CD4-positive, alpha-beta T cell treated with Interleukin-21 for 1 hour (primary cell): ENCODE measurements around the gene SLC35F1.
A peak's percentile ranks its signal among the peaks of the same experiment; 100 is the strongest.
"Not testable (repeated sequence)": the region's sequence is repeated elsewhere in the genome, so short reads cannot be mapped to it uniquely, and the experiment has no call there.

Source experiments
- DNase-seq: peaks from one replicate; pipeline ENCODE4 v3.0.0-alpha.2; 2020

SLC35F1 gene

GRCh38 chr6:117928833-117929232 lies 21.8 kb downstream of the SLC35F1 start:
- no peak for DNase-seq

GRCh38 chr6:117929501-117929900 lies 22.4 kb downstream of the SLC35F1 start:
- DNase-seq: no peak

GRCh38 chr6:117930645-117931044 lies 23.6 kb downstream of the SLC35F1 start:
- DNase-seq: no peak

GRCh38 chr6:117932001-117932400 lies 24.9 kb downstream of the SLC35F1 start:
- no peak for DNase-seq

GRCh38 chr6:117932676-117933075 lies 25.6 kb downstream of the SLC35F1 start:
- no peak for DNase-seq

- no peak for DNase-seq
Measured at GRCh38 chr6:117933471-117933870, 26.4 kb downstream of the SLC35F1 start.

GRCh38 chr6:117938311-117938995 lies 31.4 kb downstream of the SLC35F1 start:
- no peak for DNase-seq

- no peak for DNase-seq
Measured at GRCh38 chr6:117947234-117947633, 40.2 kb downstream of the SLC35F1 start.

GRCh38 chr6:117951783-117952182 lies 44.7 kb downstream of the SLC35F1 start:
- DNase-seq: no peak

GRCh38 chr6:117955684-117956256 lies 48.7 kb downstream of the SLC35F1 start:
- DNase-seq: no peak

- DNase-seq: no peak
Measured at GRCh38 chr6:117956386-117956785, 49.3 kb downstream of the SLC35F1 start.

- DNase-seq: no peak
Measured at GRCh38 chr6:117958536-117958935, 51.5 kb downstream of the SLC35F1 start.

GRCh38 chr6:117960877-117961276 lies 53.8 kb downstream of the SLC35F1 start:
- no peak for DNase-seq

- no peak for DNase-seq
Measured at GRCh38 chr6:117961301-117961700, 54.2 kb downstream of the SLC35F1 start.

- DNase-seq: not testable (repeated sequence)
Measured at GRCh38 chr6:117965763-117966162, 58.7 kb downstream of the SLC35F1 start.

- no peak for DNase-seq
Measured at GRCh38 chr6:117971637-117972036, 64.6 kb downstream of the SLC35F1 start.

GRCh38 chr6:117974914-117975627 lies 68.0 kb downstream of the SLC35F1 start:
- no peak for DNase-seq

- peak; percentile 47 for DNase-seq
Measured at GRCh38 chr6:117976030-117976651, 69.1 kb downstream of the SLC35F1 start.

- no peak for DNase-seq
Measured at GRCh38 chr6:117985916-117986315, 78.9 kb downstream of the SLC35F1 start.

GRCh38 chr6:117986396-117986795 lies 79.3 kb downstream of the SLC35F1 start:
- DNase-seq: no peak

- no peak for DNase-seq
Measured at GRCh38 chr6:117989086-117989485, 82.0 kb downstream of the SLC35F1 start.

- DNase-seq: no peak
Measured at GRCh38 chr6:117990151-117990550, 83.1 kb downstream of the SLC35F1 start.

- DNase-seq: no peak
Measured at GRCh38 chr6:117992856-117993255, 85.8 kb downstream of the SLC35F1 start.

- no peak for DNase-seq
Measured at GRCh38 chr6:118012944-118013343, 105.9 kb downstream of the SLC35F1 start.
